ENCODE measurements around the gene PSME1. TPM values are rescaled to one million over a fixed set of nuclear protein-coding genes. Genes with fewer than 3 reads are reported as not detected.

Gene PSME1
- total and polyA plus RNA-seq, 7 donors, result 49.2 to 122 (median 92.6) TPM

GRCh38 chr14:24094841-24095270 lies 41.1 kb upstream of the PSME1 start:
- H3K27ac ChIP-seq, result peak overlapping the region; percentile 75
- H3K4me3 ChIP-seq, result peak overlapping the region; percentile 80
- peaks cover 6% of the 10 kb centered on the region for H3K4me1 ChIP-seq
- 34 to 47% (median 43%) methylated on average over 14 of the region's 14 CpGs for WGBS, 3 donors
- no peaks in the 10 kb centered on the region for H3K27me3 ChIP-seq (ENCODE audit: insufficient read depth in 3 of 3, low read length in 2 of 3)
- TF ChIP-seq CTCF (IDR thresholded peaks at IDR 0.05), result no peak
- no peaks in the 10 kb centered on the region for H3K9me3 ChIP-seq
- H3K36me3 ChIP-seq (ENCODE audit: insufficient read depth in 1 of 2, low read depth in 1 of 2), result no peaks in the 10 kb centered on the region
- DNase-seq (no peak), ATAC-seq (peak in 1 of 4 donors; percentile 5)
- intact Hi-C loops (cut with DNase I), result loop anchor here (2.0 to 10.0 kb wide), 3 partner anchors 14 to 120 kb away; no protein-coding TSS in a partner anchor

- Histone ChIP-seq H3K4me3 (peak overlapping the region; percentile 80), H3K27me3 (ENCODE audit: insufficient read depth in 3 of 3, low read length in 2 of 3) (no peaks in the 10 kb centered on the region), H3K27ac (peak overlapping the region; percentile 75), H3K36me3 (ENCODE audit: insufficient read depth in 1 of 2, low read depth in 1 of 2) (no peaks in the 10 kb centered on the region), H3K4me1 (peaks cover 6% of the 10 kb centered on the region), H3K9me3 (no peaks in the 10 kb centered on the region)
- 52 to 72% (median 53%) methylated on average over 12 of the region's 12 CpGs for WGBS, 3 donors
- no peak for TF ChIP-seq CTCF (IDR thresholded peaks at IDR 0.05)
- intact Hi-C loops (cut with DNase I), result loop anchor here (2.0 to 10.0 kb wide), 2 partner anchors 13 to 121 kb away; no protein-coding TSS in a partner anchor
- no peak for ATAC-seq
- peak; percentile 54 to 70 for DNase-seq
Measured at GRCh38 chr14:24095271-24096068, 40.5 kb upstream of the PSME1 start.

- intact Hi-C loops (cut with DNase I), result loop anchor here in 1 of 2 donors (10.0 kb wide), 1 partner anchor 122 kb away; no protein-coding TSS in a partner anchor
- Histone ChIP-seq H3K9me3 (no peaks in the 10 kb centered on the region), H3K36me3 (ENCODE audit: insufficient read depth in 1 of 2, low read depth in 1 of 2) (no peaks in the 10 kb centered on the region), H3K27me3 (ENCODE audit: insufficient read depth in 3 of 3, low read length in 2 of 3) (no peaks in the 10 kb centered on the region), H3K4me1 (peaks cover 6% of the 10 kb centered on the region), H3K4me3 (no peak overlapping the region), H3K27ac (no peak overlapping the region)
- ATAC-seq (no peak), DNase-seq (no peak)
- WGBS, 3 donors, result 82 to 90% (median 89%) methylated on average over 8 of the region's 8 CpGs
- no peak for TF ChIP-seq CTCF (IDR thresholded peaks at IDR 0.05)
Measured at GRCh38 chr14:24096545-24097181, 39.3 kb upstream of the PSME1 start.

GRCh38 chr14:24098229-24098926 lies 37.6 kb upstream of the PSME1 start:
- no peak overlapping the region for H3K4me3 ChIP-seq
- 91 to 96% (median 93%) methylated on average over 16 of the region's 16 CpGs for WGBS, 3 donors
- H3K27me3 ChIP-seq (ENCODE audit: insufficient read depth in 3 of 3, low read length in 2 of 3), result no peaks in the 10 kb centered on the region
- peaks cover 6% of the 10 kb centered on the region for H3K4me1 ChIP-seq
- peaks cover 0 to 2% of the 10 kb centered on the region in 2 donors for H3K36me3 ChIP-seq (ENCODE audit: insufficient read depth in 1 of 2, low read depth in 1 of 2)
- ATAC-seq, result no peak
- no peaks in the 10 kb centered on the region for H3K9me3 ChIP-seq
- DNase-seq, result no peak
- H3K27ac ChIP-seq, result no peak overlapping the region
- TF ChIP-seq CTCF (IDR thresholded peaks at IDR 0.05), result no peak
- intact Hi-C loops (cut with DNase I), result loop anchor here in 1 of 2 donors (10.0 kb wide), 1 partner anchor 124 kb away; no protein-coding TSS in a partner anchor

All from psoas muscle (tissue), 8 donors.